ENCODE data around the gene SERTAD4. TPM values are rescaled to one million over a fixed set of nuclear protein-coding genes. Genes with fewer than 3 reads are reported as not detected.

The SERTAD4 gene
- total RNA-seq, 1 experiment from 2014 or later, result 3.9 TPM

DNA sequence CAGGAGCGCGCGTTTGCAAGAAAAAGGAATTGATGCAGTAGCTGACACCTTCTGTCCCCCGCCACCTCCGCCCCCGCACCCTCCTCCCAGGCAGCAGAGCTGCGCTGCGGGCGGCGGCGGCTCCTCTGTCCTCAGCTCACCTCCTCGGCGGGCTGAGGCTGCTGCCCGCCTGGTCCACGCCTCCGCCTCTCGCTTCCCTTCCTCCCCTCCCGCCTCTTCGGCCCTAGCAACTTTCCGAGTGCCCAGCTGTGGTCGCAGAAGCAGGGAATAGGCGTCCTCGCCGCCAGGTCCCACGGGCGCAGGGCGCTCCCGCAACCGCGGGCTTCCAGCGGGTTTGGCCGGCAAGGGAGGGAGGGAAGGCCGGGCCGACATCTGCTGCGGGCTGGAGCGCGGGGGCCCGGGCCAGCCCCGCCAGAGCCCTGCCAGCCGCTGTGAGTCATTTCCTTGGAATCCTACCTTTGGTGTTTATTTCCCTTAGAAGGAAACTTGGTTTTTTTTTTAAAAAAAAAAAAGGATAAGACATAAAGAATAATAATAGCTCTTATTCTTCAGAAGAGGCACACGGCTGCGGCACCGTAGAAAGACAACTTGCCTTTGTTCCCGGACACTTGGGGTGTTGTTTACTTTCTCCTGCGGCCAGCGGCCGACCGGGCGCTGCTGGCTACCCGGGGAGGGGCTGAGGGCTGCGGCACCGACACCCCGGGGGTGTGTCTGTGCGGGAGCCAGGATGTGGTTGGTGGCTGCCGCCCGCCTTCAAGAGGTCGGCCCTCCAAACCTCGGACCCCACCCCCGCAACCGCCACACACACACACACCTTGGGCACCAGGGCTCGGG lies 1.1 kb downstream of the SERTAD4 start:
- H3K23ac ChIP-seq (ENCODE audit: insufficient read length, low read depth, low read length), result no peak overlapping the region
- peak overlapping the region; percentile 22 for H3K4me2 ChIP-seq (ENCODE audit: insufficient read depth, insufficient read length, low read length)
- H3K9me3 ChIP-seq (ENCODE audit: control insufficient read depth, low read depth, low read length), result no peaks in the 10 kb centered on the region
- H3T11ph ChIP-seq (ENCODE audit: low read length), result no peak overlapping the region
- H2BK5ac ChIP-seq (ENCODE audit: insufficient read length, low read length), result no peak overlapping the region
- peaks cover 12% of the 10 kb centered on the region for H3K23me2 ChIP-seq (ENCODE audit: insufficient read length, low read depth, low read length, poor library complexity, severe bottlenecking)
- H2BK20ac ChIP-seq (ENCODE audit: low read depth, low read length, poor library complexity, severe bottlenecking), result no peak overlapping the region
- peaks cover 32% of the 10 kb centered on the region for H3K27me3 Mint-ChIP-seq (ENCODE audit: low read depth)
- no peak overlapping the region for H3K27ac Mint-ChIP-seq
- H3K27me3 ChIP-seq (ENCODE audit: insufficient read depth, low read length), result peaks cover 3% of the 10 kb centered on the region; the same call in 1 of the 2 replicates
- no peak overlapping the region for H4K5ac ChIP-seq (ENCODE audit: insufficient read length, low read depth, low read length)
- H3K4me1 ChIP-seq (ENCODE audit: insufficient read depth, low read length), result peaks cover 9% of the 10 kb centered on the region; the same call in 1 of the 2 replicates
- peaks cover 23 to 39% of the 10 kb centered on the region in 2 experiments for H3K4me1 Mint-ChIP-seq
- H2AFZ ChIP-seq (ENCODE audit: low read length), result no peak overlapping the region
- no peak overlapping the region; the same call in 1 of the 2 replicates for H3K14ac ChIP-seq (ENCODE audit: insufficient read depth, low read length)
- no peak overlapping the region for H4K8ac ChIP-seq (replicated peaks; ENCODE audit: insufficient read length, low read depth, low read length)
- peak overlapping the region; percentile 63 to 79 for H3K4me3 Mint-ChIP-seq
- whole genome bisulfite sequencing (ENCODE audit: extremely low coverage, insufficient read length, low lambda C conversion rate), result no CpG with 5 or more reads among the region's 61 CpGs
- DNase-seq, result peak; percentile 78
- no peak overlapping the region; the same call in 1 of the 2 replicates for H2BK15ac ChIP-seq (ENCODE audit: low read depth, low read length)
- H3K36me3 Mint-ChIP-seq (ENCODE audit: insufficient read depth in 1 of 3, low read depth in 3 of 3), result no peaks in the 10 kb centered on the region
- no peaks in the 10 kb centered on the region for H4K20me1 ChIP-seq (ENCODE audit: control insufficient read depth, insufficient read depth, insufficient read length)
- H3K56ac ChIP-seq (ENCODE audit: insufficient read length, low read depth, low read length), result no peak overlapping the region
- H3K4ac ChIP-seq (ENCODE audit: low read depth, low read length), result no peak overlapping the region
- H2AK5ac ChIP-seq (ENCODE audit: insufficient read length, low read length), result no peak overlapping the region
- H2BK12ac ChIP-seq (ENCODE audit: insufficient read length, low read depth, low read length), result no peak overlapping the region
- H4K91ac ChIP-seq (ENCODE audit: insufficient read length, low read depth, low read length), result no peak overlapping the region
- no peaks in the 10 kb centered on the region for H3K9me3 Mint-ChIP-seq
- no peaks in the 10 kb centered on the region for H3K79me2 ChIP-seq (ENCODE audit: insufficient read depth, low read length)
- H3K79me1 ChIP-seq (ENCODE audit: insufficient read depth, low read depth, low read length, poor library complexity, severe bottlenecking), result no peaks in the 10 kb centered on the region
- TF ChIP-seq, protein P1, sequence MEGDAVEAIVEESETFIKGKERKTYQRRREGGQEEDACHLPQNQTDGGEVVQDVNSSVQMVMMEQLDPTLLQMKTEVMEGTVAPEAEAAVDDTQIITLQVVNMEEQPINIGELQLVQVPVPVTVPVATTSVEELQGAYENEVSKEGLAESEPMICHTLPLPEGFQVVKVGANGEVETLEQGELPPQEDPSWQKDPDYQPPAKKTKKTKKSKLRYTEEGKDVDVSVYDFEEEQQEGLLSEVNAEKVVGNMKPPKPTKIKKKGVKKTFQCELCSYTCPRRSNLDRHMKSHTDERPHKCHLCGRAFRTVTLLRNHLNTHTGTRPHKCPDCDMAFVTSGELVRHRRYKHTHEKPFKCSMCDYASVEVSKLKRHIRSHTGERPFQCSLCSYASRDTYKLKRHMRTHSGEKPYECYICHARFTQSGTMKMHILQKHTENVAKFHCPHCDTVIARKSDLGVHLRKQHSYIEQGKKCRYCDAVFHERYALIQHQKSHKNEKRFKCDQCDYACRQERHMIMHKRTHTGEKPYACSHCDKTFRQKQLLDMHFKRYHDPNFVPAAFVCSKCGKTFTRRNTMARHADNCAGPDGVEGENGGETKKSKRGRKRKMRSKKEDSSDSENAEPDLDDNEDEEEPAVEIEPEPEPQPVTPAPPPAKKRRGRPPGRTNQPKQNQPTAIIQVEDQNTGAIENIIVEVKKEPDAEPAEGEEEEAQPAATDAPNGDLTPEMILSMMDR (conservative IDR thresholded peaks at IDR 0.05), result no peak
- H2BK120ac ChIP-seq (ENCODE audit: low read depth, low read length, poor library complexity, severe bottlenecking), result no peak overlapping the region
- H3K27ac ChIP-seq (ENCODE audit: insufficient read length, low read depth, low read length), result no peak overlapping the region
- no peak overlapping the region for H3K18ac ChIP-seq (ENCODE audit: insufficient read length, low read depth, low read length)
- H3K9ac ChIP-seq (ENCODE audit: extremely low read depth, insufficient read length, low read length), result peak overlapping the region; percentile 46

Data from H9 (cell line).